Activated naive CD8-positive, alpha-beta T cell treated with anti-CD3 and anti-CD28 coated beads for 36 hours (primary cell): Measurements from ENCODE around the gene TMEM244. TPM values are rescaled to one million over a fixed set of nuclear protein-coding genes. Genes with fewer than 3 reads are reported as not detected.
"Not testable (repeated sequence)": the region's sequence is repeated elsewhere in the genome, so short reads cannot be mapped to it uniquely, and the experiment has no call there.

Source experiments
- DNase-seq: peaks from one replicate; pipeline ENCODE4 v3.0.0; 2021
- H3K27ac Mint-ChIP-seq: one replicate; pipeline ENCODE4 v1.8.0; 2022; ENCODE audit warnings: mild to moderate bottlenecking, moderate library complexity, mixed read lengths
- H3K27me3 Mint-ChIP-seq: one replicate; pipeline ENCODE4 v1.8.0; 2022; ENCODE audit warnings: mild to moderate bottlenecking, mixed read lengths
- H3K36me3 Mint-ChIP-seq: one replicate; pipeline ENCODE4 v1.8.0; 2021; ENCODE audit warnings: mild to moderate bottlenecking, mixed read lengths
- H3K4me1 Mint-ChIP-seq: one replicate; pipeline ENCODE4 v1.8.0; 2021; ENCODE audit warnings: mixed read lengths
- H3K4me3 Mint-ChIP-seq: one replicate; pipeline ENCODE4 v1.8.0; 2022; ENCODE audit warnings: mild to moderate bottlenecking, moderate library complexity, mixed read lengths
- H3K9me3 Mint-ChIP-seq: one replicate; pipeline ENCODE4 v1.8.0; 2022; ENCODE audit warnings: mixed read lengths
- total RNA-seq, 2 experiments: library from RNA; stranded (reverse); gene quantifications; one replicate each; pipeline ENCODE4 v1.2.3, GENCODE V29; 2021

The TMEM244 gene
- total RNA-seq, 2 experiments from 2014 or later, result not detected

- Mint-ChIP-seq H3K36me3 (peaks cover 7% of the 10 kb centered on the region), H3K27ac (peak overlapping the region; percentile 17), H3K9me3 (peaks cover 10% of the 10 kb centered on the region), H3K4me3 (no peak overlapping the region), H3K4me1 (peaks cover 3% of the 10 kb centered on the region), H3K27me3 (peaks cover 14% of the 10 kb centered on the region)
- DNase-seq, result no peak
These were observed 21.5 kb upstream of the TMEM244 start for GRCh38 chr6:129882510-129883023.

GRCh38 chr6:129877894-129878293, 16.8 kb upstream of the TMEM244 start:
- not testable (repeated sequence) for H3K9me3 Mint-ChIP-seq, H3K36me3 Mint-ChIP-seq, DNase-seq, H3K4me3 Mint-ChIP-seq, H3K27ac Mint-ChIP-seq
- Mint-ChIP-seq H3K27me3 (peaks cover 18% of the 10 kb centered on the region), H3K4me1 (peaks cover 21% of the 10 kb centered on the region)

GRCh38 chr6:129875610-129876520, 14.8 kb upstream of the TMEM244 start:
- Mint-ChIP-seq H3K4me3 (no peak overlapping the region), H3K36me3 (peaks cover 6% of the 10 kb centered on the region)
- DNase-seq, result no peak

GRCh38 chr6:129874837-129875236, 13.7 kb upstream of the TMEM244 start:
- H3K27ac Mint-ChIP-seq, result no peak overlapping the region
- H3K4me3 Mint-ChIP-seq, result no peak overlapping the region
- DNase-seq, result no peak
- peaks cover 7% of the 10 kb centered on the region for H3K9me3 Mint-ChIP-seq
- H3K4me1 Mint-ChIP-seq, result peaks cover 19% of the 10 kb centered on the region
- peaks cover 9% of the 10 kb centered on the region for H3K27me3 Mint-ChIP-seq
- H3K36me3 Mint-ChIP-seq, result peaks cover 6% of the 10 kb centered on the region

More at GRCh38 chr6:129875610-129876520, 14.8 kb upstream of the TMEM244 start:
- H3K9me3 Mint-ChIP-seq, result peaks cover 9% of the 10 kb centered on the region
- peak overlapping the region; percentile 1 for H3K27ac Mint-ChIP-seq
- peaks cover 9% of the 10 kb centered on the region for H3K27me3 Mint-ChIP-seq
- H3K4me1 Mint-ChIP-seq, result peaks cover 19% of the 10 kb centered on the region

- H3K4me1 Mint-ChIP-seq, result peaks cover 19% of the 10 kb centered on the region
- peaks cover 4% of the 10 kb centered on the region for H3K27me3 Mint-ChIP-seq
- H3K9me3 Mint-ChIP-seq, result no peaks in the 10 kb centered on the region
- no peak overlapping the region for H3K4me3 Mint-ChIP-seq
- no peak overlapping the region for H3K27ac Mint-ChIP-seq
- DNase-seq, result no peak
- H3K36me3 Mint-ChIP-seq, result no peaks in the 10 kb centered on the region
These were observed 11.5 kb upstream of the TMEM244 start for GRCh38 chr6:129872586-129872985.

- H3K36me3 Mint-ChIP-seq, result no peaks in the 10 kb centered on the region
- no peak overlapping the region for H3K27ac Mint-ChIP-seq
- H3K4me3 Mint-ChIP-seq, result no peak overlapping the region
- H3K4me1 Mint-ChIP-seq, result peaks cover 17% of the 10 kb centered on the region
- H3K27me3 Mint-ChIP-seq, result peaks cover 4% of the 10 kb centered on the region
- no peaks in the 10 kb centered on the region for H3K9me3 Mint-ChIP-seq
- DNase-seq, result no peak
These were observed 10.1 kb upstream of the TMEM244 start for GRCh38 chr6:129871221-129871620.

- Mint-ChIP-seq H3K27me3 (no peaks in the 10 kb centered on the region), H3K4me3 (no peak overlapping the region), H3K27ac (no peak overlapping the region), H3K9me3 (peaks cover 4% of the 10 kb centered on the region), H3K36me3 (no peaks in the 10 kb centered on the region), H3K4me1 (no peaks in the 10 kb centered on the region)
- DNase-seq, result no peak
These were observed 6.3 kb upstream of the TMEM244 start for GRCh38 chr6:129867403-129867802.

GRCh38 chr6:129866688-129867087, 5.6 kb upstream of the TMEM244 start:
- Mint-ChIP-seq H3K27me3 (no peaks in the 10 kb centered on the region), H3K4me1 (no peaks in the 10 kb centered on the region), H3K27ac (no peak overlapping the region), H3K4me3 (no peak overlapping the region), H3K36me3 (no peaks in the 10 kb centered on the region), H3K9me3 (peaks cover 4% of the 10 kb centered on the region)
- DNase-seq, result no peak

GRCh38 chr6:129866256-129866655, 5.1 kb upstream of the TMEM244 start:
- Mint-ChIP-seq H3K4me1 (peaks cover 2% of the 10 kb centered on the region), H3K27ac (no peak overlapping the region), H3K4me3 (no peak overlapping the region), H3K27me3 (no peaks in the 10 kb centered on the region), H3K36me3 (no peaks in the 10 kb centered on the region), H3K9me3 (peaks cover 4% of the 10 kb centered on the region)
- DNase-seq, result no peak

GRCh38 chr6:129865013-129865412, 3.9 kb upstream of the TMEM244 start:
- no peak for DNase-seq
- Mint-ChIP-seq H3K27ac (no peak overlapping the region), H3K4me1 (peaks cover 11% of the 10 kb centered on the region), H3K4me3 (no peak overlapping the region), H3K27me3 (no peaks in the 10 kb centered on the region), H3K9me3 (peaks cover 4% of the 10 kb centered on the region), H3K36me3 (no peaks in the 10 kb centered on the region)

- DNase-seq, result no peak
- H3K4me3 Mint-ChIP-seq, result no peak overlapping the region
- peaks cover 4% of the 10 kb centered on the region for H3K9me3 Mint-ChIP-seq
- H3K27me3 Mint-ChIP-seq, result no peaks in the 10 kb centered on the region
- H3K27ac Mint-ChIP-seq, result no peak overlapping the region
- peaks cover 11% of the 10 kb centered on the region for H3K4me1 Mint-ChIP-seq
- no peaks in the 10 kb centered on the region for H3K36me3 Mint-ChIP-seq
These were observed 2.5 kb upstream of the TMEM244 start for GRCh38 chr6:129863664-129864063.

- DNase-seq, result no peak
- Mint-ChIP-seq H3K9me3 (no peaks in the 10 kb centered on the region), H3K36me3 (no peaks in the 10 kb centered on the region), H3K27me3 (no peaks in the 10 kb centered on the region), H3K4me1 (peaks cover 11% of the 10 kb centered on the region), H3K27ac (no peak overlapping the region), H3K4me3 (no peak overlapping the region)
These were observed 1.6 kb downstream of the TMEM244 start for GRCh38 chr6:129859524-129859923.

GRCh38 chr6:129857838-129858237, 3.3 kb downstream of the TMEM244 start:
- DNase-seq, result no peak
- no peaks in the 10 kb centered on the region for H3K36me3 Mint-ChIP-seq
- no peaks in the 10 kb centered on the region for H3K9me3 Mint-ChIP-seq
- H3K27ac Mint-ChIP-seq, result no peak overlapping the region
- H3K4me1 Mint-ChIP-seq, result peaks cover 11% of the 10 kb centered on the region
- H3K27me3 Mint-ChIP-seq, result no peaks in the 10 kb centered on the region
- no peak overlapping the region for H3K4me3 Mint-ChIP-seq

GRCh38 chr6:129853996-129854711, 7.0 kb downstream of the TMEM244 start:
- peaks cover 3% of the 10 kb centered on the region for H3K4me1 Mint-ChIP-seq
- no peaks in the 10 kb centered on the region for H3K27me3 Mint-ChIP-seq
- DNase-seq, result no peak

GRCh38 chr6:129852257-129852858, 8.8 kb downstream of the TMEM244 start:
- peaks cover 3% of the 10 kb centered on the region for H3K4me1 Mint-ChIP-seq
- no peaks in the 10 kb centered on the region for H3K36me3 Mint-ChIP-seq
- DNase-seq, result no peak
- no peak overlapping the region for H3K27ac Mint-ChIP-seq
- no peaks in the 10 kb centered on the region for H3K9me3 Mint-ChIP-seq
- no peak overlapping the region for H3K4me3 Mint-ChIP-seq
- no peaks in the 10 kb centered on the region for H3K27me3 Mint-ChIP-seq

More at GRCh38 chr6:129853996-129854711, 7.0 kb downstream of the TMEM244 start:
- Mint-ChIP-seq H3K36me3 (no peaks in the 10 kb centered on the region), H3K27ac (no peak overlapping the region), H3K4me3 (no peak overlapping the region), H3K9me3 (no peaks in the 10 kb centered on the region)
